ENCODE results near the gene CDKN1B. TPM values are rescaled to one million over a fixed set of nuclear protein-coding genes. Genes with fewer than 3 reads are reported as not detected.
A peak's percentile ranks its signal among the peaks of the same experiment; 100 is the strongest.
"Not testable (repeated sequence)": the region's sequence is repeated elsewhere in the genome, so short reads cannot be mapped to it uniquely, and the experiment has no call there.

Gene CDKN1B
- total RNA-seq, 3 donors from 2014 or later, result 15.6 to 27.7 (median 24.5) TPM

- ATAC-seq (peak; percentile 5 to 7), DNase-seq (no peak)
- Mint-ChIP-seq H3K27me3 (ENCODE audit: low read depth) (no peaks in the 10 kb centered on the region), H3K9me3 (no peaks in the 10 kb centered on the region), H3K36me3 (ENCODE audit: insufficient read depth) (peaks cover 16% of the 10 kb centered on the region), H3K4me3 (peak overlapping the region; percentile 84), H3K4me1 (ENCODE audit: low read depth) (peaks cover 52% of the 10 kb centered on the region)
Measured at GRCh38 chr12:12724421-12725085, 7.4 kb downstream of the CDKN1B start.

GRCh38 chr12:12725086-12725955, 8.2 kb downstream of the CDKN1B start:
- DNase-seq (peak; percentile 85), ATAC-seq (peak; percentile 59 to 64)
- peaks cover 9% of the 10 kb centered on the region for H3K36me3 Mint-ChIP-seq (ENCODE audit: insufficient read depth)
- H3K27me3 Mint-ChIP-seq (ENCODE audit: low read depth), result no peaks in the 10 kb centered on the region
- H3K9me3 Mint-ChIP-seq, result no peaks in the 10 kb centered on the region
- H3K4me3 Mint-ChIP-seq, result peak overlapping the region; percentile 84
- H3K4me1 Mint-ChIP-seq (ENCODE audit: low read depth), result peaks cover 49% of the 10 kb centered on the region

- ATAC-seq, result no peak
- H3K4me3 Mint-ChIP-seq, result peak overlapping the region; percentile 84
Measured at GRCh38 chr12:12725956-12726554, 8.9 kb downstream of the CDKN1B start.

GRCh38 chr12:12726555-12727093, 9.5 kb downstream of the CDKN1B start:
- H3K4me3 Mint-ChIP-seq, result peak overlapping the region; percentile 84
- DNase-seq (no peak), ATAC-seq (no peak)
- H3K9me3 Mint-ChIP-seq, result no peaks in the 10 kb centered on the region
- peaks cover 36% of the 10 kb centered on the region for H3K4me1 Mint-ChIP-seq (ENCODE audit: low read depth)
- no peaks in the 10 kb centered on the region for H3K27me3 Mint-ChIP-seq (ENCODE audit: low read depth)
- no peaks in the 10 kb centered on the region for H3K36me3 Mint-ChIP-seq (ENCODE audit: insufficient read depth)

More at GRCh38 chr12:12725956-12726554, 8.9 kb downstream of the CDKN1B start:
- Mint-ChIP-seq H3K36me3 (ENCODE audit: insufficient read depth) (peaks cover 3% of the 10 kb centered on the region), H3K9me3 (no peaks in the 10 kb centered on the region), H3K27me3 (ENCODE audit: low read depth) (no peaks in the 10 kb centered on the region), H3K4me1 (ENCODE audit: low read depth) (peaks cover 42% of the 10 kb centered on the region)
- DNase-seq, result no peak

- no peak for ATAC-seq
- Mint-ChIP-seq H3K9me3 (no peaks in the 10 kb centered on the region), H3K4me3 (no peak overlapping the region), H3K27me3 (ENCODE audit: low read depth) (no peaks in the 10 kb centered on the region), H3K36me3 (ENCODE audit: insufficient read depth) (no peaks in the 10 kb centered on the region), H3K4me1 (ENCODE audit: low read depth) (peaks cover 46% of the 10 kb centered on the region)
- DNase-seq, result no peak
Measured at GRCh38 chr12:12731178-12731577, 14.0 kb downstream of the CDKN1B start.

- H3K4me1 Mint-ChIP-seq (ENCODE audit: low read depth), result peaks cover 44% of the 10 kb centered on the region
- H3K4me3 Mint-ChIP-seq, result no peak overlapping the region
- H3K36me3 Mint-ChIP-seq (ENCODE audit: insufficient read depth), result no peaks in the 10 kb centered on the region
Measured at GRCh38 chr12:12731785-12732184, 14.6 kb downstream of the CDKN1B start.

GRCh38 chr12:12733118-12733517, 15.9 kb downstream of the CDKN1B start:
- no peaks in the 10 kb centered on the region for H3K36me3 Mint-ChIP-seq (ENCODE audit: insufficient read depth)
- H3K9me3 Mint-ChIP-seq, result no peaks in the 10 kb centered on the region
- peaks cover 49% of the 10 kb centered on the region for H3K4me1 Mint-ChIP-seq (ENCODE audit: low read depth)
- no peak overlapping the region for H3K4me3 Mint-ChIP-seq
- no peak for ATAC-seq
- no peak for DNase-seq
- no peaks in the 10 kb centered on the region for H3K27me3 Mint-ChIP-seq (ENCODE audit: low read depth)

More at GRCh38 chr12:12731785-12732184, 14.6 kb downstream of the CDKN1B start:
- Mint-ChIP-seq H3K9me3 (no peaks in the 10 kb centered on the region), H3K27me3 (ENCODE audit: low read depth) (no peaks in the 10 kb centered on the region)
- DNase-seq (no peak), ATAC-seq (no peak)

- ATAC-seq (no peak), DNase-seq (no peak)
- Mint-ChIP-seq H3K9me3 (no peaks in the 10 kb centered on the region), H3K27me3 (ENCODE audit: low read depth) (no peaks in the 10 kb centered on the region), H3K4me1 (ENCODE audit: low read depth) (peaks cover 42% of the 10 kb centered on the region), H3K4me3 (no peak overlapping the region), H3K36me3 (ENCODE audit: insufficient read depth) (no peaks in the 10 kb centered on the region)
Measured at GRCh38 chr12:12734054-12734453, 16.9 kb downstream of the CDKN1B start.

- no peak for DNase-seq
- Mint-ChIP-seq H3K4me3 (no peak overlapping the region), H3K27me3 (ENCODE audit: low read depth) (no peaks in the 10 kb centered on the region), H3K9me3 (no peaks in the 10 kb centered on the region), H3K36me3 (ENCODE audit: insufficient read depth) (no peaks in the 10 kb centered on the region), H3K4me1 (ENCODE audit: low read depth) (peaks cover 41% of the 10 kb centered on the region)
- ATAC-seq, result no peak
Measured at GRCh38 chr12:12734561-12735071, 17.4 kb downstream of the CDKN1B start.

- Mint-ChIP-seq H3K36me3 (ENCODE audit: insufficient read depth) (no peaks in the 10 kb centered on the region), H3K4me1 (ENCODE audit: low read depth) (peaks cover 39% of the 10 kb centered on the region), H3K9me3 (no peaks in the 10 kb centered on the region), H3K4me3 (no peak overlapping the region), H3K27me3 (ENCODE audit: low read depth) (no peaks in the 10 kb centered on the region)
- no peak for DNase-seq
- ATAC-seq, result no peak
Measured at GRCh38 chr12:12735301-12735700, 18.1 kb downstream of the CDKN1B start.

- peak; percentile 83 to 90 for ATAC-seq
- H3K36me3 Mint-ChIP-seq (ENCODE audit: insufficient read depth), result no peaks in the 10 kb centered on the region
- H3K27me3 Mint-ChIP-seq (ENCODE audit: low read depth), result no peaks in the 10 kb centered on the region
- peak overlapping the region; percentile 65 for H3K4me3 Mint-ChIP-seq
- H3K4me1 Mint-ChIP-seq (ENCODE audit: low read depth), result peaks cover 42% of the 10 kb centered on the region
- peak; percentile 12 for DNase-seq
- H3K9me3 Mint-ChIP-seq, result no peaks in the 10 kb centered on the region
Measured at GRCh38 chr12:12736759-12737676, 19.9 kb downstream of the CDKN1B start.

- not testable (repeated sequence) for DNase-seq
Measured at GRCh38 chr12:12738152-12738551, 21.0 kb downstream of the CDKN1B start.

GRCh38 chr12:12741660-12742059, 24.5 kb downstream of the CDKN1B start:
- no peak for DNase-seq
- Mint-ChIP-seq H3K9me3 (no peaks in the 10 kb centered on the region), H3K36me3 (ENCODE audit: insufficient read depth) (peaks cover 5% of the 10 kb centered on the region), H3K4me1 (ENCODE audit: low read depth) (peaks cover 22% of the 10 kb centered on the region), H3K27me3 (ENCODE audit: low read depth) (no peaks in the 10 kb centered on the region), H3K4me3 (peak overlapping the region; percentile 42)
- ATAC-seq, result no peak

More at GRCh38 chr12:12738152-12738551, 21.0 kb downstream of the CDKN1B start:
- H3K4me1 Mint-ChIP-seq (ENCODE audit: low read depth), result peaks cover 42% of the 10 kb centered on the region
- not testable (repeated sequence) for H3K36me3 Mint-ChIP-seq (ENCODE audit: insufficient read depth); ATAC-seq; H3K4me3 Mint-ChIP-seq; H3K9me3 Mint-ChIP-seq; H3K27me3 Mint-ChIP-seq (ENCODE audit: low read depth)

Data from activated T-cell treated with anti-CD3 and anti-CD28 coated beads, Interleukin-2, amount 50 U/mL, for 4 hours (primary cell).